NCI-H2196 treated with DMSO at 0.1 percent for 48 hours (cell line): Measurements from ENCODE around the gene GPSM1.

ENCODE experiments used
- DNase-seq: peaks from one replicate; lab custom pipeline; 2025; ENCODE audit not compliant: unreplicated experiment; lab: John Stamatoyannopoulos, UW

GPSM1 gene

DNA sequence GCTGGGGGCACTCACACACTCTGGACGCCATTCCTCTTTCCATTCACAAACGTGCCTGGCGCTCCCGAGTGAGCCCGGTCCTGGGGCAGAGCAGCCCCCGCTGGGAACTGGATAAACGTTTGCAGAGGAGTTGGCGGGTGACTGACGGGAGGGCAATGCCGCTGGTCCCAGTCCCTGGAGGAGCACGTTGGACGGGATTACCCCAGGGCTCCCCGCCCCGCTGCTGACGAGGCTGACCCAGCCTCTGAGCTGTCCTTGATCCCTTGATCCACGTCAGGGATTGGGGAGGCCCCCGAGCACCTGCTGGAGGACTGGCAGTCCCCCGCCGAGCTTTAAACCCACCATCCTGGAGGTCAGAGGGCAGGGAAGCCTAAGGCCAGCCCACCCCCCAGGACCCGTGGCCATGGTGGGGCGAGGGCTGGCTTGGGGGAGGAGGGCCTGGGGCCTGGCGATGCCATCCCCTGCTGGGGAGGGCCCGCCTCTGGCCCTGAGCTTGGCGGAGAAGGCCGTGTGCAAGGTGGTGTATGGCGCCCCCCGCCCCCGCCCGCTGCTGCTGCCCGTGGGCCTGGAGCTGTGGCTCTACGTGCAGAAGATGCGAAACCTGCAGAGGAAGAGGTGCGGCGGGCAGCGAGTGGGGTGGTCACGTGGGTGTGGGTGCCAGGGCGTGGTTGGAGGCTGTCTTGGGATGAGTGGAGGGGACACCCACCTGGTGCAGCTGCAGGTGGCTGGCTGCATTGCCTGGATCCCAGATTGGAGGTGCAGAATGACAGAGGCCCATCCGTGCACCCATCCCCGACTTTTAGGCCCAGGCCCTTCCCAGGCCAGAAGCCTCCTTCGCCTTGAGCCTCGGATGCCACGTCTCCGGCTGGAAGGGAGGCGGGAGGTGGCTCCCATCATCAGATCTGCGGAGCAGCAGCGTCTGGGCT is 4.5 kb downstream of the GPSM1 start:
- no peak for DNase-seq

DNA sequence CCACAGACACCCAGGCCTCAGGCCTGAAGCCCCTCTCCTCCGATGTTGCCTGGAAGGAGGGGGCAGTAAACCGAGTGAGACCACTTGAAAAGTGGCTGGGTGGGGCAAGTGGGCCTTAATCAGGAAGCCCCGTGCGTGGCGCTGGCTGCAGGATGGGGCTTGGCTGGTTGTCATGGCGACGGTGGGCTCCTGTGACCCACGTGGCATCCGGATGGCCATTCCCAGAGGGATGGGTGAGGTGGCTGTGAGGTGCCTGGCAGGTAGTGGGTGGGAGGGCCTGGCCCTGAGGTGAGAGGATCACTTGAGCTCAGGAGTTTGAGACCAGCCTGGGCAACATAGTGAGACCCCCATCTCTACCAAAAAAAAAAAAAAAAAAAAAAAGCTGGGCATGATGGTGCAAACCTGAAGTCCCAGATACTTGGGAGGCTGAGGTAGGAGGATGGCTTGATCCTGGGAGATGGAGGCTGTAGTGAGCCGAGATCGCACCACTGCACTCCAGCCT is 5.2 kb downstream of the GPSM1 start:
- DNase-seq, result no peak

DNA sequence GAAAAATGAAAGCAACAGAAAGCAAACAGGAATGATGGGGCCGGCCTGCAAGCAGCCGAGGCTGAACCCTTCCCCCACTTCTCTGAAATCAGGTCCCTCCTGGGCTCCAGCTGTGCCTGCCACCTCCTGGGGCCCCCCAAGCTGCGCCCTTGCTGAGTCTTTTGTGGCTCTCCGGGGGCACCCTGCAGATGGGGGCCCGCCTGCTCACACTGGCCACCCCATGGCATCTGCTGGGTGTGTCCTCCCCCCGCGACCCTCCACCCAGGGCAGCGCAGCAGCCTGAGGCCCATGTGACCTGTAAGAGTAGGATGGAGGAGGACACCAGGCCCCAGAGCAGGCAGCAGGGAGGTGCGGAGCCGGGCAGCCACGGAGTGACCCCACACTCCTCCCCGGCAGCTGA is 5.7 kb downstream of the GPSM1 start:
- no peak for DNase-seq

DNA sequence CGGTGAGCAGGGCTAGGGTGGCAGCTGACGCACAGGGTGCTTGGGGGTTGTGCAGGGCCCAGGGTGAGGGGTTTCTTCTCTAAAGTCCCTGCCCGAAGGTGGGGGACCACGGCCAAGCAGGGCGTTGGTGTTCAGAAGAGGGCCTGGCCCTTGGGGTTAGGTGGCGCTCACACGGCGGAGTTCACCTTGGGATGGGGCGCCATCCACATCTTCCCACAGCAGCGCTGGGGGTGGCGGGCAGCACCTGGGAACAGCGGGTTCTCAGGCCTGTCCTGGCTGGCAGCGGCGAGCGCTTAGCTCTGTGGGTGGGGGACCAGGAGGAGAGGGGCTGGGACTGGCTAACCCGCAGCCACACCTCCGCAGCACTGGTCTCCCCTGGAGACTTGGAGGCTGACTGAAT is 6.1 kb downstream of the GPSM1 start:
- no peak for DNase-seq

DNA sequence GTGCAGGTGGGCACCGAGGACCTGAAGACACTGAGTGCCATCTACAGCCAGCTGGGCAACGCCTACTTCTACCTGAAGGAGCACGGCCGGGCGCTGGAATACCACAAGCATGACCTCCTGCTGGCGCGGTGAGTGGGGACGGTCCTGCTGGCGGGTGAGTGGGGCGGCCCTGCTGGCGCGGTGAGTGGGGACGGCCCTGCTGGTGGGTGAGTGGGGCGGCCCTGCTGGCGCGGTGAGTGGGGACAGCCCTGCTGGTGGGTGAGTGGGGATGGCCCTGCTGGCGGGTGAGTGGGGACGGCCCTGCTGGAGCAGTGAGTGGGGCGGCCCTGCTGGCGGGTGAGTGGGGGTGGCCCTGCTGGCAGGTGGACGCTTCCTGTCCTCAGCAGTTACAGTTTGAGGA is 7.2 kb downstream of the GPSM1 start:
- DNase-seq, result no peak

DNA sequence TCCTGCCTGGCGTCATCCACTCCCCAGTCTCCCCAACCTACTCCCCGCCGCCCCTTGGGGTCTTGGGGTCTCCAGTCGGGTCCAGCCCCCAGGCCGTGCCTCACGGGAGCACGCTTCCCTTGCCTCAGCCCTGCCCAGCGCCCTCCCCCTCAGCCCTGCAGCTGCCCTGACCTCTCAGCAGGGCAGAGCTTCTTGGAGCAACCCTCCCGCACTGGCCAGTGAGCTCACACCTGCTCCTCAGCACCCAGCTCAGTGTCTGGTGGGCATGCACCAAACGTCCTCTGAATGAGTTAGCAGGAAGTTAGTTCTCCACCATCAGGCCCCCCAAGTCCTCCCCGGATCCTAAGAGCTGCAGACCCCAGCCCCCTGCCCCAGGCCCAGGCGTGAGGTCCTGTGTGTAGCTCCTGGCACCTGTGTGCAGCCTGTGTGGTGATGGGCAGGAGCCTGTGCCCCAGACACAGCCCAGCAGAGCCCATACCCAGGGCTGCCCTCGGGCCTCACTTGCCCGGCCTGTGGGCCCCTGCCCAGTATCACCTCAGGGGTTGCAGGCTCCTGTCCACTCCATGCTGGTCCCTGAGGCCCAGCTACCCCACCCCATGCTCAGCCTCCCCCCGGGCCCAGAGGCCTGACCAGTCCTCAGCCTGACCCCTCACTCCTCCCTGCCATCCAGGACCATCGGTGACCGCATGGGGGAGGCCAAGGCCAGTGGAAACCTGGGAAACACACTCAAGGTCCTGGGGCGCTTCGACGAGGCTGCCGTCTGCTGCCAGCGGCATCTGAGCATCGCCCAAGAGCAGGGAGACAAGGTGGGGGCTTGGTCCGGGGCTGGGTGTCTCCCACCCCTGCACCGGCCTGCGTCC is 8.2 kb downstream of the GPSM1 start:
- no peak for DNase-seq

GRCh38 chr9:136336156-136336870 is 9.0 kb downstream of the GPSM1 start:
- no peak for DNase-seq

GRCh38 chr9:136336881-136337280 is 9.5 kb downstream of the GPSM1 start:
- DNase-seq, result no peak

- DNase-seq, result no peak
These were observed 10.4 kb downstream of the GPSM1 start for GRCh38 chr9:136337416-136338395.

DNA sequence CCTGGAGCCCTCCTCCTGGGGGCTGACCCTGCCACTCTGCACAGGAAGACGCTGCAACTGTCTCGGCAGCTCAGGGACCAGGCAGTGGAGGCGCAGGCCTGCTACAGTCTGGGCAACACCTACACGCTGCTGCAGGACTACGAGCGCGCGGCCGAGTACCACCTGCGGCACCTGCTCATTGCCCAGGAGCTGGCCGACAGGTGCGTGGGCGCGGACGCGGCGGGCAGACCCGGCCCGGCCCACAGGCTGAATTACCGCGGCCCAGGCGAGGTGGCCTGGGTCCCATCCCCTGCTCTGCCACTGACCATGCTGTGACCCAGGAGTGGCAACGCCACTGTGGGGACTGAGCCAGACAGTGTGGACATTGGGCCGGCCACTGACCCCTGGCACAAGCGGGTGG is 11.2 kb downstream of the GPSM1 start:
- no peak for DNase-seq

DNA sequence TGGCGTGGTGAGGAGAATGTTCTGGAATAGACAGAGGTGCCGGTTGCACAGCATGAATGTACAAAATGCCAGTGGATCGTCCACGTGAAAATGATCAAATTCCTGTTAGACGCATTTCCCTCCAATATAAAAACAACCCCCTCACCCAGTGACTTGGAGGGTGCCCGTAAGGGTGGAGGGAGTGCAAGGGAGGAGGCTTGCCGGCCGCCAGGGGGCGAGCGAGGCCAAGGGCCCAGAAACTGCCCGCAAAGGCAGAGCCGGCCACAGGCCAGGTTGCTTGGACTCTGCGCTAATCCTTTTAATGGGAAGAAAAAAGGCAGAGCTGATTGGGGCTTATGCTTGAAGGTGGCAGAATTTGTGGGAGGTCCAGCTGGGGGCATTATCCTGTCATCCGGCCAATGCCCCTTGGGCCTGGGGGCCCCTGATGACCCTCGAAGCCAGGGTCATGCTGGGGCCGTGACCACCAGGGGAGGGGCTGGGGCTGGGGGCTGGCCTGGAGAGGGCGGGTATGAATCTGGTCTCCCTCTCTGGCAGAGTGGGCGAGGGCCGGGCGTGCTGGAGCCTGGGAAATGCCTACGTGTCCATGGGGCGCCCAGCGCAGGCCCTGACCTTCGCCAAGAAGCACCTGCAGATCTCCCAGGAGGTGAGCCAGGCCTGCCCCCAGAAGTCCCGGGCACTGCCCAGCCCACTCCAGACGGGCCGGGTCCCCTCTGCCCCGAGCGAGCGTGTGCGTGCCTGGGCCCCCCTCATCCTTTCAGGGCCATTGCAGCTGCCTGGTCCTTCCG is 12.0 kb downstream of the GPSM1 start:
- DNase-seq, result no peak

DNA sequence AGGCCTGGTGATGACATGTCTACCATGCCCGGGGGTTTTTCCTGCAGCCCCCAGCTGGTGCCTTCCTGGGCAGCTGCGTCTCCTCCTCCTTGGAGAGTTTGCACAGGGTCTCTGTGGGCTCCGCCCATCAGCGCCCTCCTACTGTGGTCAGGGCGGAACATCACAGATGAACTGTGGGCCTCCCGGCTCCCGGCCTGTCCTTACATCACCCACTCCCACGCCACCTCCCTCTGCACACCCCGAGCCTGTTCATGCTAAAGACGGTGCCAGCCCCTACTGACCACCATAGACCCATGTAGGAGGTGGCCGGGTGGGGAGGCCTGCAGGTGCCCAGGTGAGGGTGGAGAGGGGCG is 12.6 kb downstream of the GPSM1 start:
- no peak for DNase-seq

DNA sequence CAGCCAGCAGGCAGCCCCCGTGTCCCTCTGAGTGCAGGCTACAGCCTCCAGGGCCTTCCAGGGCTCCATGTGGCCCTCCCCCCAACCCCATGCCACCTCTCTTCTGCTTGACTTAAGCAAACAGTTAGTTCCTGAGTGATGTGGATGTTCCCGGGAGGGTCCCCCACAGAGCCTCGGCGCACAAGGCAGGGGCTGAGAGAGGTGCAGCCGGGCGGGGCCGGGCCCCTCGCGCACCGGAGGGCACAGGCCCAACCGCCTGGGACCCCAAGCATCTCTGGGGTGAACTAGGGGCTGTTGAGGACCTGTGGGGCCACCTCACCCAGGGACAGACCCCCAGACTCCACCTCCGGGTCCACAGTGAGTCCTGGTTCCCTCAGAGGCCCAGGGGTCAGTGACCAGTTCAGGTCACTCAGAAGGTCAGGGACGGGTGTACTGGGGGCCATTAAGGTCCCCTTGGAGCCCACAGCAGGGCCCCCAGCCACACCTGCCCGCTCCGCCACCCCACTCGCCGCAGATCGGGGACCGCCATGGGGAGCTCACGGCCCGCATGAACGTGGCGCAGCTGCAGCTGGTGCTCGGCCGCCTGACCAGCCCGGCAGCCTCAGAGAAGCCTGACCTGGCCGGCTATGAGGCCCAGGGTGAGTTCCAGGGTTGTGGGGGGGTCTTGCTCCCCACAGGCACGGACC is 13.2 kb downstream of the GPSM1 start:
- DNase-seq, result no peak

- no peak for DNase-seq
These were observed 13.8 kb downstream of the GPSM1 start for GRCh38 chr9:136341042-136341655.

DNA sequence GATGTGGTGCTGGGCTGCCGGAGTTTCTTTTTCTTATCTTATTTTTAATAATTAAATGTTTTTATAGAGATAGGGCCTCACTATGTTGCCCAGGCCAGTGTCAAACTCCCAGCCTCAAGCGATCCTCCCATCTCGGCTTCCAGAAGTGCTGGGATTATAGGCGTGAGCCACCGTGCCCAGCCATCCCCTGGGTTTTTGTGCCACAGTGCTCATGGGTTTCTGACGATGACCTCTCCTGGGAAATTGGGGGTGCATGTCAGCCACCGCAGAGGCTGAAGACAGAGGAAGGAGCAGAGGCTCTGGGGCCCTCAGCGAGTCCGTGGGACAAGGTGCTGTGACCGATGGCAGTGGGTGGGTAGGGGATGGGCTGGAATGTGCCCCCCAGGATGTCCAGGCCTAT is 14.4 kb downstream of the GPSM1 start:
- no peak for DNase-seq

DNA sequence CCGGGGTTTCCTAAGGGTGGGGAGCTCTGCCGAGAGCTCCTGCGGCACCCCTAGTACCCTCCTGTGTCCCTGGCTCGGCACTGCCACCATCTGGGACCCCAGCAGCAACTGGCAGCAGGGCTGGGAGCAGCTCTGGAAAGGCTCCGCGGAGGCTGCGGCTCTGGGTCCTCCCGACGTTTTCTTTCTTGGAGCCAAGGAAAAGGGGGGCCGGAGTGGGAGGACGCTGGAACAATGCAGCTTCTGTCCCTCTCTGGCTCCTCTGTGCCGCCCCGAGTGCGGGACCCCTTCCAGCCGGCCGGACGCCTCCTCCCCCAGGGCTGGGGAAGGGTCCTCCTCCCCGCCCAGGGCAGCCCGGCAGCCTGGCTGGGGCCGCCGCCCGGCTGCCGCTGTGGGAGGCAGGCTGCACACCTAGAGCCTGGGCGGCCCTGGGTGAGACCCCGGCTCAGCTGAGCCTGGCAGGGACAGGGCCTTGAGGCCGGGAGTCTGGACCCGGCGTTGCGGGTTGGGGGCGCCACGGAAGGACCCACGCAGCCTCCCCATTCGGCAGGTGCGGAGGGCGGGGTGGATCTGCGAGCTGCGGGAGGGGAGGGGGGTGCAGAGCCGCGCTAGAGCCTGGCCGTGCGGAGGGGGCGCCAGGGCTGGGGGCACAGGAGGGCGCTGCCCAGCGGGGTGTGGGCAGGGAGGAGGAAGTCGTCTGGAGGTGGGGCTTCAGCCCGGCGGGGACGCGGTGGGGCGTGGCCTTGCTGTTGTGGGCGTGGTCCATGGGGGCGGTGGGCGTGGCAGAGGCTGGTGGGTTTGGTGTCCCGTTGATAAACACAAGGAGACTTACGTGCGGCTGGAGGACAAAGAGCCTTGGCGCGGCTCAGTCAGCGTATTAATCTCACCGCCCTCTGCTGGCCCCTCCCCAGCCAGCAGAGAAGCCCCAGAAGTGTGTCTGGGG is 15.1 kb downstream of the GPSM1 start:
- no peak for DNase-seq
